K562 (cell line): ENCODE measurements around the gene POMT2. TPM values are rescaled to one million over a fixed set of nuclear protein-coding genes. Genes with fewer than 3 reads are reported as not detected.

Experiments used
- ATAC-seq: fragments of 200-7000 bp; cut with Tn5 transposase; 3 replicates; pipeline ENCODE4 v1.9.1; 2020; ENCODE audit warnings: moderate library complexity
- BruUV-seq: library from RNA; stranded (reverse); fragments of 400-500 nt; replicated peaks from 2 replicates; lab custom pipeline; 2021; lab: Mats Ljungman, UMichigan
- CTCF ChIA-PET: fragments of 300-600 bp; formaldehyde crosslinking; extraction: SDS; loops from one replicate; lab custom pipeline; 2021; ENCODE audit warnings: low intra/inter-chr PET ratio; lab: Yijun Ruan, JAX
- POLR2A ChIA-PET: fragments of 300-600, 350-650 bp; sonication (Branson Sonifier 250); formaldehyde crosslinking; extraction: SDS; loops from one replicate; lab custom pipeline; 2021; ENCODE audit warnings: antibody characterized with exemption, inconsistent platforms; lab: Yijun Ruan, JAX
- DNase-seq, 4 experiments: peaks; one replicate each; pipeline versions ENCODE4 v3.0.0 to v3.0.0-alpha.2; 2011 to 2018; ENCODE audit warnings: low spot score in 3 of 4, mixed read lengths in 3 of 4; ENCODE audit errors: extremely low read depth in 1 of 4
- FAIRE-seq: peaks from 2 replicates; lab custom pipeline; 2011; peaks lifted over from hg19 to GRCh38; lab: Jason Lieb, UNC
- H2AFZ ChIP-seq: 2 replicates; pipeline ENCODE4 v1.6.0; 2011; ENCODE audit warnings: low read depth, low read length, control low read depth, inconsistent platforms
- H3K27ac ChIP-seq: fragments of 200-600 bp; 3 replicates; pipeline ENCODE4 v1.8.0; 2011; ENCODE audit warnings: low read depth, mild to moderate bottlenecking, control low read depth, inconsistent platforms, low read length, moderate library complexity, mixed read lengths; ENCODE audit errors: extremely low read depth
- H3K27me3 ChIP-seq, 2 experiments: fragments of 300-600 bp in 1 of 2; 2 replicates in 1 of 2; 3 replicates in 1 of 2; pipeline versions ENCODE4 v1.6.0 to v1.8.0; 2011; ENCODE audit warnings: inconsistent platforms in 2 of 2, low read length in 2 of 2, mild to moderate bottlenecking in 1 of 2, mixed read lengths in 1 of 2, moderate library complexity in 1 of 2; ENCODE audit not compliant: control insufficient read depth in 2 of 2, insufficient read depth in 2 of 2
- H3K36me3 ChIP-seq: fragments of 300-600 bp; 3 replicates; pipeline ENCODE4 v1.8.0; 2011; ENCODE audit warnings: mild to moderate bottlenecking, low read length, inconsistent platforms; ENCODE audit not compliant: control insufficient read depth, insufficient read depth
- H3K4me1 ChIP-seq, 2 experiments: fragments of 200-600 bp in 1 of 2; replicated peaks in 1 of 2; 2 replicates in 1 of 2; 3 replicates in 1 of 2; pipeline versions ENCODE4 v1.5.1 to v1.8.0; 2011; ENCODE audit warnings: inconsistent platforms in 2 of 2, low read length in 2 of 2, mild to moderate bottlenecking in 1 of 2, mixed read lengths in 1 of 2, moderate library complexity in 1 of 2; ENCODE audit not compliant: control insufficient read depth in 2 of 2, insufficient read depth in 2 of 2
- H3K4me2 ChIP-seq: 2 replicates; pipeline ENCODE4 v1.6.1; 2011; ENCODE audit warnings: low read length, control low read depth, inconsistent platforms, mixed read lengths; ENCODE audit not compliant: insufficient read depth
- H3K4me3 ChIP-seq: fragments of 200-600 bp; sonication (generic), shearing (Covaris generic); 2 replicates; pipeline ENCODE4 v1.5.1; 2016; ENCODE audit warnings: control low read depth, inconsistent platforms
- H3K79me2 ChIP-seq: fragments of 200-600 bp; 3 replicates; pipeline ENCODE4 v1.8.0; 2011; ENCODE audit warnings: low read length, inconsistent platforms; ENCODE audit not compliant: control insufficient read depth, insufficient read depth
- H3K9ac ChIP-seq, 2 experiments: 2 replicates each; pipeline versions ENCODE4 v1.6.0 to v1.6.1; 2011; ENCODE audit warnings: low read depth in 2 of 2, low read length in 2 of 2, control low read depth in 1 of 2, inconsistent platforms in 1 of 2, mild to moderate bottlenecking in 1 of 2, mixed read lengths in 1 of 2; ENCODE audit not compliant: insufficient read depth in 1 of 2
- H3K9me1 ChIP-seq: one replicate; pipeline ENCODE4 v1.6.0; 2011; ENCODE audit warnings: inconsistent platforms, mild to moderate bottlenecking, low read length, moderate library complexity; ENCODE audit not compliant: control insufficient read depth, insufficient read depth
- H3K9me3 ChIP-seq: replicated peaks from 2 replicates; pipeline ENCODE4 v1.5.1; 2011; ENCODE audit warnings: low read depth, low read length, inconsistent platforms; ENCODE audit not compliant: control insufficient read depth, insufficient read depth
- H4K20me1 ChIP-seq: replicated peaks from 2 replicates; pipeline ENCODE4 v1.6.1; 2011; ENCODE audit warnings: low read length, inconsistent platforms, mixed read lengths; ENCODE audit not compliant: control insufficient read depth, insufficient read depth
- FOS ChIP-seq: IDR thresholded peaks from 3 replicates; pipeline ENCODE4 v1.6.1; 2011; ENCODE audit not compliant: insufficient read length; ENCODE audit errors: extremely low read depth
- FUS ChIP-seq: fragments of 200-400 bp; formaldehyde crosslinking; optimal IDR thresholded peaks from 2 replicates; pipeline ENCODE3; 2017; ENCODE audit warnings: low read depth, low read length
- MAFK ChIP-seq: IDR thresholded peaks from 2 replicates; pipeline ENCODE4 v1.6.1; 2011; ENCODE audit warnings: low read length, improper control_type of control experiment
- RBM14 ChIP-seq: fragments of 200-400 bp; formaldehyde crosslinking; IDR thresholded peaks from 2 replicates; pipeline ENCODE4 v1.6.1; 2018; ENCODE audit warnings: low read depth, mild to moderate bottlenecking, low read length, moderate library complexity, borderline replicate concordance; ENCODE audit not compliant: insufficient read depth
- RCOR1 ChIP-seq, 2 experiments: IDR thresholded peaks; 2 replicates each; pipeline ENCODE4 v1.6.1; 2012; ENCODE audit warnings: low read depth in 2 of 2, low read length in 2 of 2, borderline replicate concordance in 1 of 2, improper control_type of control experiment in 1 of 2
- ZNF212 ChIP-seq: fragments of 450-650 bp; formaldehyde crosslinking; IDR thresholded peaks from 2 replicates; pipeline ENCODE4 v1.4.0; 2020; ENCODE audit warnings: mild to moderate bottlenecking
- ZNF696 ChIP-seq: fragments of 250-450 bp; sonication (Bioruptor Pico); conservative IDR thresholded peaks from 2 replicates; pipeline ENCODE4 v1.4.0; 2020; ENCODE audit warnings: mild to moderate bottlenecking, moderate library complexity
- ZNF830 ChIP-seq: fragments of 250-450 bp; sonication (Bioruptor Pico); IDR thresholded peaks from 2 replicates; pipeline ENCODE4 v1.5.0; 2021; ENCODE audit warnings: mild to moderate bottlenecking
- WGBS: fragments of 100-300 bp; shearing (Covaris generic); methylation state at CpG from one replicate; pipeline ENCODE4 v1.1.6; 2016; ENCODE audit warnings: low coverage, mixed read lengths; ENCODE audit not compliant: insufficient coverage; ENCODE audit errors: missing lambda C conversion rate; 5-methylcytosine and 5-hydroxymethylcytosine counted together
- in situ Hi-C: fragments of 300-500 bp; cut with MboI; formaldehyde crosslinking; loops from 4 replicates; pipeline ENCODE4 v1.15.0; 2018; ENCODE audit warnings: inconsistent platforms, mixed read lengths
- intact Hi-C: fragments of 100-400 bp; cut with micrococcal nuclease; formaldehyde crosslinking; loops from 2 replicates; pipeline ENCODE4 v1.14.2; 2022
- polyA plus RNA-seq, 8 experiments: library from polyadenylated mRNA; depleted of rRNA in 4 of 8; stranded (reverse) in 5 of 8; unstranded in 3 of 8; fragments of >200 nt; fragmentation: Nextera tagmentation in 2 of 8; fragmentation: Illumina TruSeq in 1 of 8; extraction: Ambion mirVana in 2 of 8; extraction: Trizol in 1 of 8; gene quantifications; 2 replicates each; pipeline versions ENCODE4 v1.2.1 to v1.2.3, GENCODE V29; 2011 to 2014; ENCODE audit warnings: inconsistent platforms in 1 of 8, missing spikeins in 1 of 8
- total RNA-seq, 7 experiments: library from RNA; depleted of rRNA in 6 of 7; stranded (reverse); fragments of >200 nt in 6 of 7; fragmentation: Illumina TruSeq in 2 of 7; extraction: Trizol in 2 of 7; gene quantifications; 2 replicates each; pipeline versions ENCODE4 v1.2.1 to v1.2.3, GENCODE V29; 2011 to 2021; ENCODE audit warnings: low replicate concordance in 1 of 7
- TF ChIP-seq, protein P1 (sequence below), 2 experiments: fragments of 450-650 bp; IDR thresholded peaks; 2 replicates each; pipeline ENCODE4 v1.6.1; 2016; ENCODE audit warnings: mild to moderate bottlenecking in 2 of 2, borderline replicate concordance in 1 of 2, low read depth in 1 of 2, moderate library complexity in 1 of 2

The POMT2 gene
- total and polyA plus RNA-seq, 9 of the 15 experiments (the other 6 are each of a cell fraction or from before 2014, with no cell fraction given) = 0.39 to 16.6 (median 7.8) TPM

DNA sequence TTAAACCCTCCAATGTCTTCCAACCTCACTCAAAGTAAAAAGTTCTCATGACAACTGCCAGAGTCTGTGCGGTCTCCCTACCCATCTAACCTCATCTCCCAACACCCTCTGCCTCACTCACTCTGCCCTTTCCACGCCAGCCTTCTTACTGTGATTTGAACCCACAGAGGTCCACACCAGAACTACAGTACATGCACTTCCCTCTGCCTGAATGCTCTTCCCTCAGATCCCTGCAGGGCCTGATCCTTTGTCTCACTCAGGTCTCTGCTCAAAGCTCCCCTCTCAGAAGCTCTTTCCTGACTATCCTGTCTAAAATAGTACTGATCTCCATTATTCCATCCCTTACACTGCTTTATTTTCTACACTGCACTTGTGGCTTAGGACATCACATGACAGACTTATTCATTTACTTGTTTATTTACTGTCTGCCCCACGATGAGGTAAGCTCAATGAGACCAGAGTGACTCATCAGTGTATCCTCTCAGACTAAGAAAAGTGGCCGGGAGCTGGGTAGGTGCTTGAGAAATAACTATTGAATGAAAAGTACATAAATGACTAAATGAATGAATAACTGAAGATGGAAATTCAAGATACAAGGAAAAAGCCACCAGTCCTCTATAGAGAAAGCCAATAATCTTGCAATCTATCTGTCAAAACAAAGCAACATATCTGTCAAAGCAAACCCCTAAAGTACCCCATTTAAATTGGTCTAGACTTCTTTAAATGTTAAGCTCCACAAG, 17.1 kb downstream of the POMT2 start:
- no peak overlapping the region for H3K9ac ChIP-seq
- BruUV-seq = no TSS peak
- CTCF ChIA-PET = interaction anchor here (1.3 kb wide), 1 partner anchor 12 kb away, joined by 4 read pairs; no protein-coding TSS in a partner anchor
- TF ChIP-seq ZNF212 (CRISPR knock-in tag) = no peak
- TF ChIP-seq, protein P1, sequence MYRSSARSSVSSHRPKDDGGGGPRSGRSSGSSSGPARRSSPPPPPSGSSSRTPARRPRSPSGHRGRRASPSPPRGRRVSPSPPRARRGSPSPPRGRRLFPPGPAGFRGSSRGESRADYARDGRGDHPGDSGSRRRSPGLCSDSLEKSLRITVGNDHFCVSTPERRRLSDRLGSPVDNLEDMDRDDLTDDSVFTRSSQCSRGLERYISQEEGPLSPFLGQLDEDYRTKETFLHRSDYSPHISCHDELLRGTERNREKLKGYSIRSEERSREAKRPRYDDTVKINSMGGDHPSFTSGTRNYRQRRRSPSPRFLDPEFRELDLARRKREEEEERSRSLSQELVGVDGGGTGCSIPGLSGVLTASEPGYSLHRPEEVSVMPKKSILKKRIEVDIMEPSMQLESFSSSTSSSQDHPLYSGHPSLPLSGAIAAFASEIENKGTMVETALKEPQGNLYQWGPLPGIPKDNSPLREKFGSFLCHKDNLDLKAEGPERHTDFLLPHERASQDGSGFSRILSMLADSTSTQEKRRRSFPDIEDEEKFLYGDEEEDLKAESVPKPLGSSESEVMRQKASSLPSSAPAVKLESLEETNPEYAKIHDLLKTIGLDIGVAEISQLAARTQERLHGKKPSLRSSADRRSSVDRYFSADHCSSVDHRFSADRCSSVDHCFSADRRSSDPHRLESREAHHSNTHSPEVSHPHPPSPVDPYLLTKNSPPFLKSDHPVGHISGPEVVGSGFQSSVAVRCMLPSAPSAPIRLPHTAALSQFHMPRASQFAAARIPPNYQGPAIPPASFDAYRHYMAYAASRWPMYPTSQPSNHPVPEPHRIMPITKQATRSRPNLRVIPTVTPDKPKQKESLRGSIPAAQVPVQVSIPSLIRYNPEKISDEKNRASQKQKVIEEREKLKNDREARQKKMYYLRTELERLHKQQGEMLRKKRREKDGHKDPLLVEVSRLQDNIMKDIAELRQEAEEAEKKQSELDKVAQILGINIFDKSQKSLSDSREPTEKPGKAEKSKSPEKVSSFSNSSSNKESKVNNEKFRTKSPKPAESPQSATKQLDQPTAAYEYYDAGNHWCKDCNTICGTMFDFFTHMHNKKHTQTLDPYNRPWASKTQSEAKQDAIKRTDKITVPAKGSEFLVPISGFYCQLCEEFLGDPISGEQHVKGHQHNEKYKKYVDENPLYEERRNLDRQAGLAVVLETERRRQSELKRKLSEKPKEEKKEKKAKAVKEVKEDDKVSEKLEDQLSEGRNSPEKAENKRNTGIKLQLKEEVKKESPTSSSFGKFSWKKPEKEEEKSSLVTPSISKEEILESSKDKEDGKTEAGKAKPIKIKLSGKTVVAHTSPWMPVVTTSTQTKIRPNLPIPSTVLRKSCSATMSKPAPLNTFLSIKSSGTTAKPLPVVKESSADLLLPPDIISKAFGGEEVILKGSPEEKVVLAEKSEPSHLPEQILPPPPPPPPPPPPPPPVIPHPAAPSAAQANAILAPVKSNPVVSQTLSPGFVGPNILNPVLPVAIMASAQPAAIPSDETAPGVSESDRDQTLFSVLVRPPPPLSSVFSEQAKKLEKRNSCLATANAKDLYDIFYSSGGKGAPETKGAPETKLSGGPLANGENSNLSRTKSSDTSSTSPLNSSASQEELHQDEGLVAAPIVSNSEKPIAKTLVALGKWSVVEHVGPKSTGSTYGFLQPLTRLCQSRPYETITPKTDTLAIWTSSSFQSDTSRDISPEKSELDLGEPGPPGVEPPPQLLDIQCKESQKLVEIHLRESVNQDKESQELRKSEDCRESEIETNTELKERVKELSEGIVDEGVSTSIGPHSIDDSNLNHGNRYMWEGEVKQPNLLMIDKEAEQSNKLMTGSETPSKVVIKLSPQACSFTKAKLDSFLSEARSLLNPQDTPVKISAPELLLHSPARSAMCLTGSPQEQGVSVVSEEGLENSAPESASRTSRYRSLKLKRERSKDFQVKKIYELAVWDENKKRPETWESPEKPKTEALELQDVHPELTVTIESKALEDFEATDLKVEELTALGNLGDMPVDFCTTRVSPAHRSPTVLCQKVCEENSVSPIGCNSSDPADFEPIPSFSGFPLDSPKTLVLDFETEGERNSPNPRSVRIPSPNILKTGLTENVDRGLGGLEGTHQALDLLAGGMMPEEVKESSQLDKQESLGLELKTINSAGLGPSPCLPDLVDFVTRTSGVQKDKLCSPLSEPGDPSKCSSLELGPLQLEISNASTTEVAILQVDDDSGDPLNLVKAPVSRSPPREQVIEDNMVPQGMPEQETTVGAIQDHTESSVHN (IDR thresholded peaks at IDR 0.05; ENCODE audit: borderline replicate concordance in 1 of 2, low read depth in 1 of 2) = 0 out of 4 replicates have a peak, but pooled peaks of 1 of the 2 experiments have one; percentile 38
- peak; percentile 30; the same call in 1 of the 2 replicates for TF ChIP-seq MAFK
- TF ChIP-seq FUS = no peak
- peak; percentile 52 for TF ChIP-seq FOS
- no peak for TF ChIP-seq ZNF830 (CRISPR knock-in tag)
- peak in 1 of 2 experiments; percentile 32; a peak in 1 of 4 replicates for TF ChIP-seq RCOR1 (IDR thresholded peaks at IDR 0.05; ENCODE audit: borderline replicate concordance in 1 of 2, low read depth in 2 of 2, low read length in 2 of 2)
- no peak for TF ChIP-seq ZNF696 (CRISPR knock-in tag)
- no peak for TF ChIP-seq RBM14

More for the DNA sequence above, 17.1 kb downstream of the POMT2 start:
- H3K4me1 ChIP-seq = peaks cover 0 to 5% of the 10 kb centered on the region in 2 experiments; a peak in 2 of 5 replicates
- H3K9me1 ChIP-seq = no peaks in the 10 kb centered on the region
- H3K27ac ChIP-seq = peak overlapping the region; percentile 40; the same call in 2 of the 3 replicates
- 28% methylated on average over 4 of the region's 4 CpGs for WGBS
- H2AFZ ChIP-seq = no peak overlapping the region
- ATAC-seq (peak; percentile 80), FAIRE-seq (no peak), DNase-seq (peak; percentile 22 to 44 (median 34))
- H3K4me2 ChIP-seq = no peak overlapping the region; the same call in 1 of the 2 replicates
- no peaks in the 10 kb centered on the region for H3K79me2 ChIP-seq
- H3K4me3 ChIP-seq = no peak overlapping the region
- no peaks in the 10 kb centered on the region for H3K27me3 ChIP-seq
- H3K9me3 ChIP-seq = no peaks in the 10 kb centered on the region
- intact Hi-C loops = loop anchor here (5.0 kb wide), 2 partner anchors 154 to 249 kb away; partner anchors contain the start of genes AHSA1 and VIPAS39
- peaks cover 15% of the 10 kb centered on the region; the same call in 2 of the 3 replicates for H3K36me3 ChIP-seq
- H4K20me1 ChIP-seq = no peaks in the 10 kb centered on the region
- in situ Hi-C loops = no loop called here
- POLR2A ChIA-PET = interaction anchor here (0.8 to 2.6 kb wide), 4 partner anchors 13 to 155 kb away, joined by 3 to 10 read pairs (median 5); partner anchors contain the start of gene VIPAS39
